Uterus (tissue), 4 donors: Measurements from ENCODE around the gene CEND1. TPM values are rescaled to one million over a fixed set of nuclear protein-coding genes. Genes with fewer than 3 reads are reported as not detected.

ENCODE experiments used
- DNase-seq, 2 donors: peaks; one replicate each; pipeline ENCODE4 v3.0.0-alpha.2; 2019 to 2020
- H3K27ac ChIP-seq, 2 donors: fragments of 200-600 bp; sonication (generic); 1 replicate in 1 of 2; 2 replicates in 1 of 2; pipeline ENCODE4 v1.5.1; 2016 to 2018
- H3K27me3 ChIP-seq, 2 donors: fragments of 200-600 bp; sonication (generic); one replicate each; pipeline ENCODE4 v1.5.1; 2018 to 2019; ENCODE audit warnings: control low read depth in 1 of 2
- H3K36me3 ChIP-seq, 2 donors: fragments of 200-600 bp; sonication (generic); one replicate each; pipeline ENCODE4 v1.5.1; 2019; ENCODE audit warnings: control low read depth in 1 of 2
- H3K4me1 ChIP-seq, 2 donors: fragments of 200-600 bp; sonication (generic); one replicate each; pipeline ENCODE4 v1.5.1; 2018 to 2019; ENCODE audit warnings: control low read depth in 1 of 2
- H3K4me3 ChIP-seq, 2 donors: fragments of 200-600 bp; sonication (generic); 1 replicate in 1 of 2; 2 replicates in 1 of 2; pipeline ENCODE4 v1.5.1; 2018 to 2019; ENCODE audit warnings: mild to moderate bottlenecking in 1 of 2
- H3K9me3 ChIP-seq, 2 donors: fragments of 200-600 bp; sonication (generic); one replicate each; pipeline ENCODE4 v1.5.1; 2019; ENCODE audit warnings: control low read depth in 1 of 2
- CTCF ChIP-seq, 4 experiments: fragments of 200-600 bp in 2 of 4; fragments of 450-650 bp in 2 of 4; sonication (generic) in 2 of 4; IDR thresholded peaks; one replicate each; pipeline ENCODE4 v1.5.1; 2016 to 2019; ENCODE audit warnings: antibody characterized with exemption in 4 of 4, mild to moderate bottlenecking in 2 of 4, moderate library complexity in 1 of 4
- POLR2A ChIP-seq, 2 donors: fragments of 450-650 bp; IDR thresholded peaks; one replicate each; pipeline ENCODE4 v1.6.1; 2016; ENCODE audit warnings: antibody characterized with exemption in 2 of 2, mild to moderate bottlenecking in 1 of 2, moderate library complexity in 1 of 2
- intact Hi-C: fragments of 100-400 bp; cut with DNase I; formaldehyde crosslinking; loops from one replicate; pipeline ENCODE4 v1.15.1; 2023; ENCODE audit warnings: low total_unique reads
- total RNA-seq, 4 donors: library from RNA; depleted of rRNA in 3 of 4; stranded (reverse); fragments of >200 nt in 3 of 4; gene quantifications; one replicate each; pipeline versions ENCODE4 v1.1.0 to v1.2.4, GENCODE V29; 2014 to 2023
- donor health status: DM: yes; HTN: yes; CAD: no.

The CEND1 gene
- total RNA-seq, 4 donors from 2014 or later = 0.41 TPM; not detected in 3

- Histone ChIP-seq H3K9me3 (no peaks in the 10 kb centered on the region), H3K36me3 (no peaks in the 10 kb centered on the region), H3K27ac (no peak overlapping the region), H3K4me3 (no peak overlapping the region), H3K4me1 (peaks cover 0 to 6% of the 10 kb centered on the region in 2 donors), H3K27me3 (peaks cover 0 to 4% of the 10 kb centered on the region in 2 donors)
- intact Hi-C loops = no loop called here
- DNase-seq = no peak
- no peak for TF ChIP-seq POLR2A (IDR thresholded peaks at IDR 0.05)
- no peak for TF ChIP-seq CTCF (IDR thresholded peaks at IDR 0.05)
Observed at GRCh38 chr11:786235-787083, 3.4 kb downstream of the CEND1 start.

- DNase-seq = peak; percentile 69 to 79
- TF ChIP-seq CTCF (IDR thresholded peaks at IDR 0.05) = peak; percentile 42 to 79 (median 62)
- TF ChIP-seq POLR2A (IDR thresholded peaks at IDR 0.05) = no peak
- Histone ChIP-seq H3K4me1 (peaks cover 0 to 6% of the 10 kb centered on the region in 2 donors), H3K36me3 (no peaks in the 10 kb centered on the region), H3K4me3 (peak overlapping the region in 1 of 2 donors; percentile 1), H3K27ac (peak overlapping the region; percentile 23 to 48), H3K9me3 (no peaks in the 10 kb centered on the region), H3K27me3 (no peaks in the 10 kb centered on the region)
- intact Hi-C loops = no loop called here
Observed at GRCh38 chr11:783581-784015, 6.3 kb downstream of the CEND1 start.

- Histone ChIP-seq H3K36me3 (no peaks in the 10 kb centered on the region), H3K4me3 (no peak overlapping the region), H3K9me3 (no peaks in the 10 kb centered on the region), H3K4me1 (peaks cover 0 to 11% of the 10 kb centered on the region in 2 donors), H3K27me3 (no peaks in the 10 kb centered on the region), H3K27ac (peak overlapping the region in 1 of 2 donors; percentile 23)
- intact Hi-C loops = no loop called here
- DNase-seq = no peak
- TF ChIP-seq POLR2A (IDR thresholded peaks at IDR 0.05) (no peak), CTCF (IDR thresholded peaks at IDR 0.05) (no peak)
Observed at GRCh38 chr11:782264-783174, 7.4 kb downstream of the CEND1 start.

GRCh38 chr11:779955-780532, 9.8 kb downstream of the CEND1 start:
- H3K9me3 ChIP-seq = no peaks in the 10 kb centered on the region
- H3K27ac ChIP-seq = no peak overlapping the region
- H3K27me3 ChIP-seq = no peaks in the 10 kb centered on the region
- peak in 1 of 2 donors; percentile 15 for DNase-seq
- peaks cover 0 to 26% of the 10 kb centered on the region in 2 donors for H3K4me1 ChIP-seq
- intact Hi-C loops = no loop called here
- no peaks in the 10 kb centered on the region for H3K36me3 ChIP-seq
- TF ChIP-seq CTCF (IDR thresholded peaks at IDR 0.05) = no peak
- TF ChIP-seq POLR2A (IDR thresholded peaks at IDR 0.05) = no peak
- no peak overlapping the region for H3K4me3 ChIP-seq
